GM21576 (cell line): ENCODE measurements around the gene TMPRSS11A.

ENCODE experiments used
- ATAC-seq: cut with Tn5 transposase; IDR thresholded peaks from one replicate; pipeline ENCODE4 v1.9.1; 2021; ENCODE audit warnings: mild to moderate bottlenecking, moderate library complexity; ENCODE audit not compliant: unreplicated experiment

The TMPRSS11A gene

GRCh38 chr4:67963356-67963755 lies at the start of gene TMPRSS11A:
Gene TMPRSS11A (minus strand): TSS chr4:67963493. CDS start chr4:67963393, 100 bp downstream.
- no peak for ATAC-seq

DNA sequence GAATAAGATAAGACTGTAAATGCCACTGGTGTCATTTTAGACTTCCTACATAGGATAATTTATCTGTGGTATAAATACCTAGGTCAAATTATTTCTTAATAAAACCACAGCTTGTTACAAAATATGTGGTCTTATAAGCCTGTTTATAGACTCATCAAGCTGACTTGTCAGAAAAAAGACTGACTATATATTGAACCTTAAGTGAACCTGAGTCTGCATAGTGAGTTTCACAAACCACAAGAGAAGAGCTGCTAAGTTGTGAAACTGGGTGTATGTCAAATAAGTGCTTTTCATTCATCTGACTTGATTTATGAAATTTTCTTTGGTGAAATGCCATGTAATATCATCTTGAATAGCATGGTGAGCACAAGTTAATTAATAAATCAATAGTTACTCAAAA lies 48.4 kb upstream of the TMPRSS11A start:
- ATAC-seq, result no peak

- no peak for ATAC-seq
These were observed 39.6 kb upstream of the TMPRSS11A start for GRCh38 chr4:68002906-68003305.

DNA sequence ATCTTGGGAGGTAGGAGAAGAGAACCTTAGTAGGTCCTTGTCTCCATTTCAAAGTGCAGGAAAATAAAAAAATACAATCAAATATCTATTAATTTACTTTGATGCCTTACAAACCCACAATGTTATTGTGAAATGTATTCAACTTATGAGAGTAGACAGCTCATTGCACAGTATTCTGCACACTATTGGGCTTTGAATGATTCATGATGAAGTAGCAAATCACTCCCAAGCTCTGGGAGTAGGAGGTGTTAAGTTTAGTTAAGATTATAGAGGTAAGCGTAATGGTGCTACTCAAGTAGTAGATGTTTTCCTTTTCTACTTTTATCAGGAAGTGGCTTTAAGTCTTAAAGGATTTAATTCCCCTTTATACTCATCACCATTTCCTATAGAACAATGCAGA lies 32.8 kb upstream of the TMPRSS11A start:
- no peak for ATAC-seq

DNA sequence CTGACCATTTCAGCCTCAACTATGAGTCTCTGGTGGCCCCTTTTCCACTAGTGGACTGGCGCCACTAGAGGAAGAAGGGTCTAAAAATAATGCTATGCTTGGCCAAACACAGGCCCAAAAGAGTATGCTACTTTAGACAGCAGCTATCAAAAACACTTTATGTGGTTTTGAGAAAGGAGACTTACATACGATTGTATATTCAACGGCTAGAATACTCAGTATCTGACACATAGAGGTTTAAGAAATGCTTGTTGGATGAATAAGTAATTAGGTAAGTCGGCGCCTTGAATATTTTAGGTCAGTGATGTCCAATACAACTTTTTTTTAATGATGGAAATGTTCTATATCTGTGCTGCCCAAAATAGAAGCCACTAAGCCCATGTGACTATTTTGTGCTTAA lies 25.7 kb upstream of the TMPRSS11A start:
- ATAC-seq, result no peak

- ATAC-seq, result no peak
These were observed 20.0 kb upstream of the TMPRSS11A start for GRCh38 chr4:67983333-67983732.

DNA sequence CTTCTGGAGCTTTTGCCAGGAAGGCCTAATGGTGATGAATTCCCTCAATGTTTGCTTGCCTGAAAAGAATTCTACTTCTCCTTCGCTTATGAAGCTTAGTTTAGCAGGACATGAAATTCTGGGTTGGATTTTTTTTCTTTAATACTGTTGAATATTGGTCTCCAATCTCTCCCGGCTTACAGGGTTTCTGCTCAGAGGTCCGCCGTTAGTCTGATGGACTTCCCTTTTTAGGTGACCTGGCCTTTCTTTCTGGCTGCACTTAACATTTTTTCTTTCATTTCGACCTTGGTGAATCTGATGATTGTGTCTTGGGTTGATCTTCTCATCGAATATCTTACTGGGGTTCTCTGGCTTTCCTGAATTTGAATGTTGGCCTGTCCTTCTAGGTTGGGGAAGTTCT lies 17.2 kb upstream of the TMPRSS11A start:
- no peak for ATAC-seq

DNA sequence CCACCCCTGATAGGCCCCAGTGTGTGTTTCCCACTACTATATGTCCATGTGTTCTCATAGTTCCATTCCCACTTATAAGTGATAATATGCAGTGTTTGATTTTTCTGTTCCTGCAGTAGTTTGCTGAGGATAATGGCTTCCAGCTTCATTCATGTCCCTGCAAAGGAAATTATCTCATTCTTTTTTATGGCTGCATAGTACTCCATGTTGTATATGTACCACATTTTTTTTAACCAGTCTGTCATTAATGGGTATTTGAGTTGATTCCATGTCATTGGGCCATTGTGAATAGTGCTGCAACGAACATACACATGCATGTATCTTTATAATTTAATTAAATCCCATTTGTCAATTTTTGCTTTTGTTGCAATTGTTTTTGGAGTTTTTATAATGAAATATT lies 10.3 kb upstream of the TMPRSS11A start:
- ATAC-seq, result no peak

DNA sequence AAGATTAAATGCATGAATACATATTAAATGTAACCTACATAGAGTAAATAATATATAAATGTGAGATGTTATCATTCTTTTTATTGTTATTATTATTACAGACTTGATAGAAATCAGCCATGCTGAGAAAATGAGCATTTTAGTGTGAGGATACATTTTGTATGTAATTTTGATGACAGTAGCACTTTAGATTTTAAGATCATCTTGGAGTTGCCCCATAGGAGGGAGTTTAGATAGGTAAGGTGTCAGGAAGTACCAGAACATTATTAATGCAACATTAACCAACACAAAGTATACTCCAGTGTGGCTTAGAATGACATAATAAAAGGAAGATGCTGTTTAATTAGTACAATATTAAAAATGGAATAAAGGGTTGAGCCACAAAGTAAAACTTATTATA lies 8.4 kb downstream of the TMPRSS11A start:
- no peak for ATAC-seq

DNA sequence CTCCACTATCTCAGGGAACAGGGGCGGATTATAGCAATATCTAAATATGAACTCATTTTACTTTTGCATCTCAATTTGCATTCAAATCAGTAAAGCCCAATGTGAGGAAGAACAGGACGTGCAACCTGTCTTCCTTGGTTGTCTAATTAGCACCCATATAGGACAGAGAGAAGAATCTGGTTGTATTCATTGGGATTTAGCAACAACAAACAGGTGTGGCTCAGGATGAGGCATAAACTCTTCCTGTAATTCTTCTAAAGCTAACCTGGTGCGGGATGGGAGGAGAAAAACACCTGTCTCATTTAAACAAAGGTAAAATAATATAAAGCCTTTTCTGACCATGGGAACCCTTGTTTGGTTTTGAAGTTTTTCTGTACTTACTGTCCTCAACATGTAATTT lies 22.2 kb downstream of the TMPRSS11A start:
- ATAC-seq, result no peak

DNA sequence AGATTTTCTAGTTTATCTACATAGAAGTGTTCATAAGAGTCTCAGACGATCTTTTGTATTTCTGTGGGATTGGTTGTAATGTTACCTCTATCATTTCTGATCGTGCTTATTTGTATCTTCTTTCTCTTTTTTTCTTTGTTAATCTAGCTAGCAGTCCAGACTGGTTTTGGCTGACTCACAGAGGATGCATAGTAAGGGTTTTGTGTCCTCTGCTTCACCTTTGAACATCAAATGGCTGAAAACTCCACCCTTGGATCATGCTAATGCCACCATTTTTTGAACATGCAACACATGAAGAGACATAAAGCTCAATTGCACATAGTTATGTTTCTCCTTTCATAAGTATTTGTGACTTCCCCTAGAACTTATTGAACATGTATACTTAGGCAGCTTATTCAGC lies 22.8 kb downstream of the TMPRSS11A start:
- ATAC-seq, result no peak

DNA sequence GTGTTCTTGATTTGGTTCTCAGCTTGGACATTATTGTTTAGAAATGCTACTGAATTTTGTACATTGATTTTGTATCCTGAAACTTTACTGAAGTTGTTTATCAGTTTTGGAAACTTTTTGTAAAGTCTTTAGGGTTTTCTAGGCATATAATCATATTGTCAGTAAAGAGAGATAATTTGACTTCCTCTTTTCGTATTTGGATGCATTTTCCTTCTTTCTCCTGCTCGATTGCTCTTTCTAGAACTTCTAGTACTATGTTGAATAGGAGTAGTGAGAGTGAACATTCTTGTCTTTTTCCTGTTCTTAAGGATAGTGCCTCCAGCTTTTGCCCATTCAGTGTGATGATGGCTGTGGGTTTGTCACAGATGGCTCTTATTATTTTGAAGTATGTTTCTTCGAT lies 24.1 kb downstream of the TMPRSS11A start:
- no peak for ATAC-seq

DNA sequence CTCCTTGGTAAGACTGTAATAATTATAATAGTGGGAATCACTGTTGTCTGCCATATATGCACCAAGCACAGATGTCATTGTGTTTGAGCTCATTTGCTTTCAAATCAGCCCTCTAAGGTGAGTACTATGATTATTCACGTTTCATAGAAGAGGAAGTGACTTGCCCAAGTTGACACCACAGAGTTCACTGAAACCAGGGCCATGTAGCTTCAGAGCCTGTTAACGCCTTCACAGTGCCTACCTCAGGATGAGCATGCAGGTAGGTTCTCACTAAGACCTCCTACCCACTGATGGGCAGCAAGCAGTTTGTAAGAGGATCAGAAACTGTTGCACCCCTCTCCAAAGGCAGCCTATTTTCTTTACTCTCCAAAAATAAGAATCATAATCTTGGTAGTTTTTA lies 27.4 kb downstream of the TMPRSS11A start:
- ATAC-seq, result no peak

GRCh38 chr4:67934628-67935027 lies 28.7 kb downstream of the TMPRSS11A start:
- no peak for ATAC-seq

GRCh38 chr4:67933755-67934154 lies 29.5 kb downstream of the TMPRSS11A start:
- no peak for ATAC-seq

- ATAC-seq, result no peak
These were observed 30.3 kb downstream of the TMPRSS11A start for GRCh38 chr4:67933038-67933437.

- ATAC-seq, result no peak
These were observed 32.0 kb downstream of the TMPRSS11A start for GRCh38 chr4:67931256-67931655.

DNA sequence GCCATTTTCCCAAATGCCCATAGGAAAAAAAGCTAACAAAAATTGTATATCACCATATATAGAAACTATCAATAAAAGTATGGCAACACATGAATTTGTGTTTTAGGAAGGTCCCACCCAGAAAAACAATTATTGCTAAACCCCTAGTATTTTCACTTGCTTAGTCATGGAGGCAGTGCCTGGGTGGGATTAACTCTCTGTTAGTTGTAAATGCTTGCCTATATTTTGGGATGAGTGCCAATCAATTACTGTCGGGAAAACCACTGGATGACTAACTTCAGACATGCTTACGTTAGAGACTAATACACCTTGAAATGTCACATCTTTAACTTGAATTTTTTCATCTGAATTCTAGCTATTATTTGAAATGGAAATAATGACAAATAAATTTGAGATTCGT lies 33.9 kb downstream of the TMPRSS11A start:
- ATAC-seq, result no peak

DNA sequence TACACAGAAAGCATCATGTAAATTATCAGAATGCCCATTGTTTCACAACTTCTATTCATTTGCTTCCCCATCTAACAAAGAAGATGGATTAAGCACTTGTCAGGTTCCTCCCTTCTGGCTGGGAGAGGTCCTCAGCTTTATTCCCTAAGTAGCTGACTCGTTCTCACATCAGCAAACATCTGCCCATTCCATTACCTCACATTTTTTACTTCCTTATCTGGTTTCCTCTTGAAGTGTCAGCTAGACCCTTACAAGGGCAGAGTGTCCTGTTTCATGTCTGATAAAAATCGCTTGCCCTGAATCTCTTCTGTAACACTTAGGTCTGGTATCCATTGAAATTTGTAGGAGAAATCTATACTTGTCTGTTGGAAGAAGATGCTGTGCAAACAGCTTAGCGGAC lies 34.7 kb downstream of the TMPRSS11A start:
- ATAC-seq, result no peak

- no peak for ATAC-seq
These were observed 36.0 kb downstream of the TMPRSS11A start for GRCh38 chr4:67927251-67927650.

GRCh38 chr4:67926485-67926884 lies 36.8 kb downstream of the TMPRSS11A start:
- no peak for ATAC-seq

- no peak for ATAC-seq
These were observed 40.6 kb downstream of the TMPRSS11A start for GRCh38 chr4:67922697-67923096.

DNA sequence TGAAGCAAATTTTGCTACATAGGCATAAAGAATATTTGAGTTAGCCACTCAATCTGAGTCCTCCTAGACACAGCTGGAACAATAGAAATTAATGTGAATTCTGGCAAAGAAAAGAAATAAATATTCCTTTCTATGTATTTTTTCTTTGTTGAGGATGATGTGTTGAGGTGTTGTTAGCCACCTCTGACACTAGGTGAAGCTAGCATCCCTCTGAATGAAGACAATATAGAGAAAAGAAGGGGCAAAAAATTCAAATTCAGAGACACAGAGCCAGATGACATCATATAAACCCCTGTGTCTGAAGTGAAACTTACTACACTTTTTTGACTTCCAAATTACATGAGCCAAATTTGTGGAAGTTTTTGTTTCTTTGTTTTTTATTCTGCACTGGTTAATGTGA lies 44.9 kb downstream of the TMPRSS11A start:
- no peak for ATAC-seq

DNA sequence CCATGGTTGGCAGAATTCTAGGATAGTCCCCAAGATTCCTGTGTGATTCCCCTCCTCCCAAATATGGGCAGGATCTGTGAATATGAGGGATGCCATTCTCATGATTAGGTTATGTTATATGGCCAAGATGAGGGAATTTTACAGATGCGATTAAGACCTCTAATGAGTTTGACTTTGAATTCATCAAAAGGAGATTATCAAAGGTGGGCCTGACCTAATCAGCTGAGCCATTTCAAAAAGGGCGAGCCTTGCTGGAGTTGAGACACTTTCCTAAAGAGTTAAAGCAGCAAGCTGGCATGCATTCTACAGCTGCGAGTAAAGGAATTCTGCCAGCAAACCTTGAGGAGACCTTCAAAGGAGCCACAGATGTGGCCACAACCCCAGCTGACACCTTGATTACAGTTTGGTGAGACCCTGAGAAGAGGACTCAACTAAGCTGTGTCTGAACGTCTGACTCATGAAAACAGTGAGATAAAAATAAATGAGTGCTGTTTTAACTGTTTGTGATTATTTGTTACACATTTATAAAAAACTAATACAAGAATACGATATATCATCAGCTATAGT lies 47.8 kb downstream of the TMPRSS11A start:
- ATAC-seq, result no peak
